ENCODE measurements around the gene NDFIP1.
A peak's percentile ranks its signal among the peaks of the same experiment; 100 is the strongest.

The NDFIP1 gene

DNA sequence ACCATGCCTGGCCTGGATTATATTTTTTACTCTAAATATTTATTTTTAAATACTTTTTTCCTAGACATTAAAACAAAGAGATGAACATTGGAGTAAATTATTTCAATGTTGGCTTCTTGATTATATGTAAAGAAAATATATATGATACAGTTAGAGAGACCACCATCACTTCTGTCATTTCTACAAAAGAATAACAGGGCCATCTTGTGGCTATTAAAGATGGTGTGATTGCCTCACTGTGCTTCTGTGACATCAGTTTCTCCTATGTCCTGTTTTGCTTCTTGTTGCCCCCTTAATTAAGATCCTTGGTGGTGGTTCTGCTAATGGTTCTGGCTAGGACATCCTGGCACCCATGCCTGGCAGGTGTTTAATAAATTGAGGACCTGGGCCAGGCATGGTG, 32.9 kb downstream of the NDFIP1 start:
- no peak for DNase-seq (ENCODE audit: low read depth)
- H3K4me3 ChIP-seq (ENCODE audit: low read length): no peak overlapping the region
- TF ChIP-seq, protein P1, sequence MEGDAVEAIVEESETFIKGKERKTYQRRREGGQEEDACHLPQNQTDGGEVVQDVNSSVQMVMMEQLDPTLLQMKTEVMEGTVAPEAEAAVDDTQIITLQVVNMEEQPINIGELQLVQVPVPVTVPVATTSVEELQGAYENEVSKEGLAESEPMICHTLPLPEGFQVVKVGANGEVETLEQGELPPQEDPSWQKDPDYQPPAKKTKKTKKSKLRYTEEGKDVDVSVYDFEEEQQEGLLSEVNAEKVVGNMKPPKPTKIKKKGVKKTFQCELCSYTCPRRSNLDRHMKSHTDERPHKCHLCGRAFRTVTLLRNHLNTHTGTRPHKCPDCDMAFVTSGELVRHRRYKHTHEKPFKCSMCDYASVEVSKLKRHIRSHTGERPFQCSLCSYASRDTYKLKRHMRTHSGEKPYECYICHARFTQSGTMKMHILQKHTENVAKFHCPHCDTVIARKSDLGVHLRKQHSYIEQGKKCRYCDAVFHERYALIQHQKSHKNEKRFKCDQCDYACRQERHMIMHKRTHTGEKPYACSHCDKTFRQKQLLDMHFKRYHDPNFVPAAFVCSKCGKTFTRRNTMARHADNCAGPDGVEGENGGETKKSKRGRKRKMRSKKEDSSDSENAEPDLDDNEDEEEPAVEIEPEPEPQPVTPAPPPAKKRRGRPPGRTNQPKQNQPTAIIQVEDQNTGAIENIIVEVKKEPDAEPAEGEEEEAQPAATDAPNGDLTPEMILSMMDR (conservative IDR thresholded peaks at IDR 0.05; ENCODE audit: low read length): no peak

DNA sequence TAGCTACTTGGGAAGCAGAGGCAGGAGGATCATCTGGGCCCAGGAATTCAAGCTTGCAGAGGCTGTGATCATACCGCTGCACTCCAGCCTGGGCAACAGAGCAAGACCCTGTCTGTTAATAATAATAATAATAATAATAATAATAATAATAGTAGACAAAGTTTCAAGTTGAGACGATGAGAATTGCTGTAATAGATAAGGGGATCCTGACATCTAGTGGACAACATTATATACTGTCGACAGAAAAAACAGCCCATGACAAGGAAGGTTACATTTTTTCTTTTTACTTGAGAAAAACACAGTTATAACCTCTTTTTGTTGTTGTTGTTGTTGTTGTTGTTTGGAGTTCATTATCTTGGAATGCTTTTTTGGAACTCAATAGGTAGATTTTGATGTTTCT, 35.3 kb downstream of the NDFIP1 start:
- DNase-seq (ENCODE audit: low read depth): peak; percentile 43
- no peak overlapping the region for H3K4me3 ChIP-seq (ENCODE audit: low read length)
- TF ChIP-seq, protein P1 (conservative IDR thresholded peaks at IDR 0.05; ENCODE audit: low read length): peak; percentile 63

DNA sequence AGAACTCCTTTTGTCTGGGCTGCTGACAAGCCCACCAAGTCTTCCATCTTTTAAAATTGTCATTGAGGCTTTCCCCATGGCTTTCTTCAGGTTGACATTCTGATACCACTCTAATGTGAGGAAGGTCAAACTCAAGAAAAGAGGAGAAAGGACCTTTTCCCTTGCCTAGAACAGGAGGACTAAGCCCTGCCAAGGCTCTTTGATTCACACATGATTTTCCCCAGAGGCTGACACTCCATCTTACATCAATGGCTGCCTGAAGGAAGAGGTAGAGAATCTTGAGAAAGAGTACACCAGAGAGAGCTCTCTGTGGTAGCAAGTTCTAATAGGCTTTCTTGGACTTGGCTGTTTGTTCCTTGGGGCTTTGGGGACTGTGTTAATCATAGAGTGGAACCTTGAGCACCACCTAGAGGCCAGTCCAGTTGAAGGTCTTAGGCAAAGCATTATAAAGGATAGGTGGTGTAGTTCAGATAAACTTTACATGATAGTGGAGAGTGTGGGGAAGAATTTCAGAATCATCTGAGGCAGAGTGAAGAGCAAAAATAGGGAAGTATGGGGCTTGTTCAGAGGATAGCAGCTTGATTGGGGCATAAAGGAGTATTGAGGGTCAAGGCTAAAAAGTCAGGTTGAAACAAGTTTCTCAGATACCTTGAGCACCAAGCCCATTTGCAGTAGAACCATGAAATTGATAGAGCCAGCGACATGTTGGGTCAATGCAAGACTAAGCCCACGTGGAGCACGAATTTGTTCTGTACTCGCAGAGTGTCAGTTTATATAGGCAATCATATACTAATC, 36.7 kb downstream of the NDFIP1 start:
- H3K4me3 ChIP-seq (ENCODE audit: low read length): no peak overlapping the region
- TF ChIP-seq, protein P1 (conservative IDR thresholded peaks at IDR 0.05; ENCODE audit: low read length): peak; percentile 84
- DNase-seq (ENCODE audit: low read depth): peak; percentile 68

- TF ChIP-seq, protein P1 (conservative IDR thresholded peaks at IDR 0.05; ENCODE audit: low read length): no peak
- no peak overlapping the region for H3K4me3 ChIP-seq (ENCODE audit: low read length)
Measured at GRCh38 chr5:142149363-142149762, 40.8 kb downstream of the NDFIP1 start.

DNA sequence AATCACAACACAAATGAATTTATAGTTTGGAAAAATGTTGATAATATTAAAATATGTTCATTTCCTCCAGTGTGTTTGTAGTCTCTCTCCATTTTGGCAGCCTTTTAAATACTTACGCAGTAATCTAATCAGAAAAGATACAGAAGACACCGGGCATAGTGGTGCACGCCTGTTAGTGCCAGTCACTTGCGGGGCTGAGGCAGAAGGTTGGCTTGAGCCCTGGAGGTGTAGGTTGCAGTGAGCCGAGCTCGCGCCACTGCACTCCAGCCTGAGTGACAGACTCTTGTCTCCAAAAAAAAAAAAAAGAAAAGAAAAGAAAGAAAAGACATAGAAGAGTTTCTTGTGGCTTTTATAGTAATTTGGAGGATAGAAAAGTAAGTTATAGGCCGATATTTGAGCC, 41.9 kb downstream of the NDFIP1 start:
- no peak overlapping the region for H3K4me3 ChIP-seq (ENCODE audit: low read length)
- DNase-seq (ENCODE audit: low read depth): no peak
- TF ChIP-seq, protein P1 (conservative IDR thresholded peaks at IDR 0.05; ENCODE audit: low read length): no peak

More at GRCh38 chr5:142149363-142149762, 40.8 kb downstream of the NDFIP1 start:
- DNase-seq (ENCODE audit: low read depth): no peak

DNA sequence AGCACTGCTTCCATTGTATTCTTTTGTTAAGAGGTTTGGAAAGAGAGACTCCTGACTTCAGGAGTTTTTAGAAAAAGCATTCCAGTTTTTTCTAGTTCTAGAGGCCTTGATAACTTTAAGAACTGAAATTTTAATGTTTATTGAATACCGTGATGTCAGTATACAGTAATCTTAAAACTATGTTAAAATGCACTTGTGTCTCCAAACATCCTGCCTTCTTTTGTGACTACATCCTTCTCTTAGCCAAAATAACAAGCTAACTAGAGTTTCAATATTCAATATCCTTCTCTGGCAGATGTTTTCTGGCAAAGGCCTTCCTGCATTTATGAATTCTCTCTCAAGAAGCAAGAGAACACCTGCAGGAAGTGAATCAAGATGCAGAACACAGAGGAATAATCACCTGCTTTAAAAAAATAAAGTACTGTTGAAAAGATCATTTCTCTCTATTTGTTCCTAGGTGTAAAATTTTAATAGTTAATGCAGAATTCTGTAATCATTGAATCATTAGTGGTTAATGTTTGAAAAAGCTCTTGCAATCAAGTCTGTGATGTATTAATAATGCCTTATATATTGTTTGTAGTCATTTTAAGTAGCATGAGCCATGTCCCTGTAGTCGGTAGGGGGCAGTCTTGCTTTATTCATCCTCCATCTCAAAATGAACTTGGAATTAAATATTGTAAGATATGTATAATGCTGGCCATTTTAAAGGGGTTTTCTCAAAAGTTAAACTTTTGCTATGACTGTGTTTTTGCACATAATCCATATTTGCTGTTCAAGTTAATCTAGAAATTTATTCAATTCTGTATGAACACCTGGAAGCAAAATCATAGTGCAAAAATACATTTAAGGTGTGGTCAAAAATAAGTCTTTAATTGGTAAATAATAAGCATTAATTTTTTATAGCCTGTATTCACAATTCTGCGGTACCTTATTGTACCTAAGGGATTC, 43.1 kb downstream of the NDFIP1 start:
- H3K4me3 ChIP-seq (ENCODE audit: low read length): no peak overlapping the region
- peak; percentile 81 for DNase-seq (ENCODE audit: low read depth)
- TF ChIP-seq, protein P1 (conservative IDR thresholded peaks at IDR 0.05; ENCODE audit: low read length): peak; percentile 84
